ENCODE data around the gene IMPDH1. TPM values are rescaled to one million over a fixed set of nuclear protein-coding genes. Genes with fewer than 3 reads are reported as not detected.
"Not testable (repeated sequence)": the region's sequence is repeated elsewhere in the genome, so short reads cannot be mapped to it uniquely, and the experiment has no call there.

The IMPDH1 gene
- total and polyA plus RNA-seq, 9 of the 15 experiments (the other 6 are each of a cell fraction or from before 2014, with no cell fraction given) = 0.80 to 118 (median 64.3) TPM

DNA sequence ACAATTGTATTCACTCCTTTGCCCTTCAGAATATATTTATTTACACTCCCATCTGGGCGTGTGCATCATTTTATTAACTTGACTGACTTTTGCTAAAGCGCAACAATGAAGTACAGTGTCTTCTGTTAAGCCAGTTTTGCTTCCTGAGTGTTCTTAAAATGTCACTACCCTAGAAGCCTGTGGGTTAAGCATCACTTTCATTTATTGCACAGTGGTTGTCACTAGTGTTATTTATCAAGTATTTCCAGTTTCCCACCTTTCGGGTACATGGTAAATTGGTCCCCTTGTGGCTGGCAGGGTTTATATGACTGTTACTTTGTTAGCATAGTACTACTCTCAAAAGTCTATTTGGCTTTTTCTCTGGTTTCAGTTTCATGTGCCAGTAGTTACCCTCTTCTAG is 49.2 kb upstream of the IMPDH1 start (continued):
- peak in 1 of 2 experiments; percentile 28; a peak in 1 of 4 replicates for TF ChIP-seq FOXA3 (CRISPR knock-in tag; conservative IDR thresholded peaks at IDR 0.05 in 1 of 2, IDR thresholded peaks at IDR 0.05 in 1 of 2)

DNA sequence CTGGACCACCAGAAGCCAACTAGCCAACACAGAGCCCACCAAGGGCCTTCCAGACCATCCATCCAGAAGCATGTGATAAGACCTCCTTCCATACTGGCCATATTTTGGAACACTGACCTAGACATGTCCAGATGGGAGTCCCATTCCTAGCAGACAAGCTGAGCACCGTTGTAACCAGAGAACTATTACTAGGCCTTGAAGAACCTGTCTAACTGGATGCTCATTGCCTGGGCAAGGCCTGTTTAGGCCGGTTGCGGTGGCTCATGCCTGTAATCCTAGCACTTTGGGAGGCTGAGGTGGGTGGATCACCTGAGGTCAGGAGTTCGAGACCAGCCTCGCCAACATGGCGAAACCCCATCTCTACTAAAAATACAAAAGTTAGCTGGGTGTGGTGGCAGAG is 47.6 kb upstream of the IMPDH1 start:
- FAIRE-seq; BruUV-seq (replicated peaks); DNase-seq (ENCODE audit: extremely low read depth in 1 of 4, low spot score in 3 of 4); H2AFZ ChIP-seq (ENCODE audit: low read depth, low read length); H3K27ac ChIP-seq (ENCODE audit: extremely low read depth, low read depth, low read length); H4K20me1 ChIP-seq (replicated peaks; ENCODE audit: control insufficient read depth, insufficient read depth, low read length); ATAC-seq; H3K9ac ChIP-seq (ENCODE audit: insufficient read depth in 1 of 2, low read depth in 2 of 2, low read length in 2 of 2); H3K9me1 ChIP-seq (ENCODE audit: control insufficient read depth, insufficient read depth, low read length); H3K4me3 ChIP-seq; H3K27me3 ChIP-seq (ENCODE audit: control insufficient read depth in 2 of 2, insufficient read depth in 2 of 2, low read length in 2 of 2); H3K9me3 ChIP-seq (replicated peaks; ENCODE audit: control insufficient read depth, insufficient read depth, low read depth, low read length); intact Hi-C loops (cut with micrococcal nuclease); in situ Hi-C loops (cut with MboI): not testable (repeated sequence)
- 93% methylated on average over 6 of the region's 6 CpGs for WGBS (ENCODE audit: insufficient coverage, low coverage, missing lambda C conversion rate)
- POLR2A ChIA-PET = interaction anchor here (0.7 to 1.0 kb wide), 2 partner anchors 27 to 266 kb away, joined by 3 to 5 read pairs; no protein-coding TSS in a partner anchor
- Histone ChIP-seq H3K4me1 (replicated peaks in 1 of 2; ENCODE audit: control insufficient read depth in 2 of 2, insufficient read depth in 2 of 2, low read length in 2 of 2) (peaks cover 25 to 30% of the 10 kb centered on the region in 2 experiments; a peak in 4 of 5 replicates), H3K36me3 (ENCODE audit: control insufficient read depth, insufficient read depth, low read length) (peaks cover 11% of the 10 kb centered on the region; the same call in 2 of the 3 replicates), H3K79me2 (ENCODE audit: control insufficient read depth, insufficient read depth, low read length) (peaks cover 28% of the 10 kb centered on the region), H3K4me2 (ENCODE audit: insufficient read depth, low read length) (peak overlapping the region; percentile 97)
- CTCF ChIA-PET (ENCODE audit: low intra/inter-chr PET ratio) = interaction anchor here (0.6 to 6.5 kb wide), 2 partner anchors 28 to 203 kb away, joined by 4 to 173 read pairs; no protein-coding TSS in a partner anchor
- 0 out of 2 replicates have a peak, but pooled peaks have one; percentile 20 for TF ChIP-seq E2F4 (CRISPR knock-in tag; IDR thresholded peaks at IDR 0.05; ENCODE audit: low read depth)
- TF ChIP-seq, protein P1, sequence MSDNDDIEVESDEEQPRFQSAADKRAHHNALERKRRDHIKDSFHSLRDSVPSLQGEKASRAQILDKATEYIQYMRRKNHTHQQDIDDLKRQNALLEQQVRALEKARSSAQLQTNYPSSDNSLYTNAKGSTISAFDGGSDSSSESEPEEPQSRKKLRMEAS (CRISPR knock-in tag; IDR thresholded peaks at IDR 0.05) = 0 out of 2 replicates have a peak, but pooled peaks have one; percentile 10
